ENCODE results near the gene ELAVL2. TPM values are rescaled to one million over a fixed set of nuclear protein-coding genes. Genes with fewer than 3 reads are reported as not detected.

The ELAVL2 gene
- total RNA-seq, 1 donor from 2014 or later, result not detected

GRCh38 chr9:23739753-23740152 is 86.3 kb downstream of the ELAVL2 start:
- no peak for DNase-seq
- intact Hi-C loops (cut with DNase I), result no loop called here
- H3K4me3 ChIP-seq, result no peak overlapping the region
- no peak overlapping the region for H3K27ac ChIP-seq
- no peaks in the 10 kb centered on the region for H3K27me3 ChIP-seq (ENCODE audit: low read depth)
- no peak for ATAC-seq
- H3K36me3 ChIP-seq, result no peaks in the 10 kb centered on the region
- H3K4me1 ChIP-seq, result no peaks in the 10 kb centered on the region
- TF ChIP-seq CTCF (IDR thresholded peaks at IDR 0.05), result no peak
- no peaks in the 10 kb centered on the region for H3K9me3 ChIP-seq

- Histone ChIP-seq H3K27me3 (ENCODE audit: low read depth) (no peaks in the 10 kb centered on the region), H3K4me3 (no peak overlapping the region), H3K27ac (no peak overlapping the region), H3K36me3 (no peaks in the 10 kb centered on the region), H3K9me3 (no peaks in the 10 kb centered on the region), H3K4me1 (no peaks in the 10 kb centered on the region)
- DNase-seq (no peak), ATAC-seq (no peak)
- intact Hi-C loops (cut with DNase I), result no loop called here
- no peak for TF ChIP-seq CTCF (IDR thresholded peaks at IDR 0.05)
Observed at GRCh38 chr9:23736293-23736692, 89.7 kb downstream of the ELAVL2 start.

GRCh38 chr9:23733495-23734078 is 92.5 kb downstream of the ELAVL2 start:
- H3K36me3 ChIP-seq, result no peaks in the 10 kb centered on the region
- DNase-seq (no peak), ATAC-seq (no peak)
- no peaks in the 10 kb centered on the region for H3K9me3 ChIP-seq
- no peak for TF ChIP-seq CTCF (IDR thresholded peaks at IDR 0.05)
- H3K4me3 ChIP-seq, result no peak overlapping the region
- no peaks in the 10 kb centered on the region for H3K4me1 ChIP-seq
- H3K27me3 ChIP-seq (ENCODE audit: low read depth), result no peaks in the 10 kb centered on the region
- intact Hi-C loops (cut with DNase I), result no loop called here
- no peak overlapping the region for H3K27ac ChIP-seq

GRCh38 chr9:23731353-23731752 is 94.7 kb downstream of the ELAVL2 start:
- Histone ChIP-seq H3K4me3 (no peak overlapping the region), H3K27me3 (ENCODE audit: low read depth) (no peaks in the 10 kb centered on the region), H3K9me3 (no peaks in the 10 kb centered on the region), H3K36me3 (no peaks in the 10 kb centered on the region), H3K4me1 (no peaks in the 10 kb centered on the region), H3K27ac (no peak overlapping the region)
- no peak for ATAC-seq
- intact Hi-C loops (cut with DNase I), result no loop called here
- TF ChIP-seq CTCF (IDR thresholded peaks at IDR 0.05), result no peak
- DNase-seq, result no peak

- ATAC-seq (no peak), DNase-seq (no peak)
- H3K4me3 ChIP-seq, result no peak overlapping the region
- no peak for TF ChIP-seq CTCF (IDR thresholded peaks at IDR 0.05)
- H3K36me3 ChIP-seq, result no peaks in the 10 kb centered on the region
- no peaks in the 10 kb centered on the region for H3K9me3 ChIP-seq
- no peaks in the 10 kb centered on the region for H3K27me3 ChIP-seq (ENCODE audit: low read depth)
- no peak overlapping the region for H3K27ac ChIP-seq
- intact Hi-C loops (cut with DNase I), result no loop called here
- H3K4me1 ChIP-seq, result no peaks in the 10 kb centered on the region
Observed at GRCh38 chr9:23730364-23730763, 95.7 kb downstream of the ELAVL2 start.

- ATAC-seq (no peak), DNase-seq (no peak)
- no peaks in the 10 kb centered on the region for H3K27me3 ChIP-seq (ENCODE audit: low read depth)
- no peak overlapping the region for H3K27ac ChIP-seq
- H3K4me3 ChIP-seq, result no peak overlapping the region
- intact Hi-C loops (cut with DNase I), result no loop called here
- no peaks in the 10 kb centered on the region for H3K4me1 ChIP-seq
- TF ChIP-seq CTCF (IDR thresholded peaks at IDR 0.05), result no peak
- no peaks in the 10 kb centered on the region for H3K9me3 ChIP-seq
- no peaks in the 10 kb centered on the region for H3K36me3 ChIP-seq
Observed at GRCh38 chr9:23728736-23729135, 97.3 kb downstream of the ELAVL2 start.
